Panc1 (cell line): ENCODE measurements around the gene SLC36A3.

Source experiments
- POLR2AphosphoS5 ChIP-seq: IDR thresholded peaks from 2 replicates; pipeline ENCODE4 v1.6.1; 2012; ENCODE audit warnings: mild to moderate bottlenecking, low read depth, low read length, moderate library complexity
- SIN3A ChIP-seq: IDR thresholded peaks from 2 replicates; pipeline ENCODE4 v1.6.1; 2012; ENCODE audit warnings: low read depth, mild to moderate bottlenecking, low read length, moderate library complexity, borderline replicate concordance; ENCODE audit not compliant: insufficient read depth
- TCF7L2 ChIP-seq: IDR thresholded peaks from 2 replicates; pipeline ENCODE4 v1.6.1; 2011; ENCODE audit warnings: mild to moderate bottlenecking, low read depth, low read length, inconsistent platforms
- TF ChIP-seq, protein P1 (sequence below): fragments of 450-650 bp; IDR thresholded peaks from 2 replicates; pipeline ENCODE4 v1.5.1; 2017; ENCODE audit warnings: mild to moderate bottlenecking
- TF ChIP-seq, protein P2 (sequence below), 2 experiments: IDR thresholded peaks; 2 replicates each; pipeline ENCODE4 v1.6.1; 2011 to 2012; ENCODE audit warnings: low read depth in 2 of 2, control low read depth in 1 of 2, low read length in 1 of 2, mild to moderate bottlenecking in 1 of 2, moderate library complexity in 1 of 2; ENCODE audit not compliant: insufficient read depth in 1 of 2

DNA sequence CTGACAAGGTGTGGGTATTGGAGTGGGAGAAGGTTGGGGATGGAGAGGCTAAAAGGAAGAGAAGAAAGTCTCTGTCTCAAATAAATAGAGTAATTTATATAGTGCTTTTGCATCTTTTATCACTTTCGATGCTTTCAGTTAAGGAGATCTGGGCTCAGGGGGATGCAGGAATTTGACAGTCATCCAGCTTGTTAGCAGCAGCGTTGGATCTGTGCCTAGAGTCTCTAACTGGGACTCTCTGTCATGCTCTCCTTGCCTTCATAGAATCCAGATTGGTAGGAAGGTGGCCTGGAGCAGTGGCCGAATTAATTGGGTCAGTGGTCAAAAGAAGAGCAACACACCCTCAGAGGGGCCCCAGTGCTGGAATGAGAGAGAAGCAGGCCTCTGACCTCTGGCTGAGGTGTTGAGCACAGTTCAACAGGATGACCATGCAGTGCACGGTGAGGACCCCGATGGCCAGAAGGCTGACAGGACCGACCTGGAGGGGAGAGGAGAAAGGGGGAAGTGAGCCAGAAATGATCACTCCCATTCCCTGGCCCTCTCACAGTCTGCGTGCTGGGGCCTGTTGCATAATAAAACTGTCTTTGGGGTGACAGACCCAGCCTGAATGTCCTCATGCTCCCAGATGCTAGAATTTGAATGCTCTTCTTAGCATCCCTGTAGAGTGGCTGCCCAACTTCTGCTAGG, 7.6 kb downstream of the SLC36A3 start:
- TF ChIP-seq, protein P1, sequence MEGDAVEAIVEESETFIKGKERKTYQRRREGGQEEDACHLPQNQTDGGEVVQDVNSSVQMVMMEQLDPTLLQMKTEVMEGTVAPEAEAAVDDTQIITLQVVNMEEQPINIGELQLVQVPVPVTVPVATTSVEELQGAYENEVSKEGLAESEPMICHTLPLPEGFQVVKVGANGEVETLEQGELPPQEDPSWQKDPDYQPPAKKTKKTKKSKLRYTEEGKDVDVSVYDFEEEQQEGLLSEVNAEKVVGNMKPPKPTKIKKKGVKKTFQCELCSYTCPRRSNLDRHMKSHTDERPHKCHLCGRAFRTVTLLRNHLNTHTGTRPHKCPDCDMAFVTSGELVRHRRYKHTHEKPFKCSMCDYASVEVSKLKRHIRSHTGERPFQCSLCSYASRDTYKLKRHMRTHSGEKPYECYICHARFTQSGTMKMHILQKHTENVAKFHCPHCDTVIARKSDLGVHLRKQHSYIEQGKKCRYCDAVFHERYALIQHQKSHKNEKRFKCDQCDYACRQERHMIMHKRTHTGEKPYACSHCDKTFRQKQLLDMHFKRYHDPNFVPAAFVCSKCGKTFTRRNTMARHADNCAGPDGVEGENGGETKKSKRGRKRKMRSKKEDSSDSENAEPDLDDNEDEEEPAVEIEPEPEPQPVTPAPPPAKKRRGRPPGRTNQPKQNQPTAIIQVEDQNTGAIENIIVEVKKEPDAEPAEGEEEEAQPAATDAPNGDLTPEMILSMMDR: no peak
- TF ChIP-seq, protein P2, sequence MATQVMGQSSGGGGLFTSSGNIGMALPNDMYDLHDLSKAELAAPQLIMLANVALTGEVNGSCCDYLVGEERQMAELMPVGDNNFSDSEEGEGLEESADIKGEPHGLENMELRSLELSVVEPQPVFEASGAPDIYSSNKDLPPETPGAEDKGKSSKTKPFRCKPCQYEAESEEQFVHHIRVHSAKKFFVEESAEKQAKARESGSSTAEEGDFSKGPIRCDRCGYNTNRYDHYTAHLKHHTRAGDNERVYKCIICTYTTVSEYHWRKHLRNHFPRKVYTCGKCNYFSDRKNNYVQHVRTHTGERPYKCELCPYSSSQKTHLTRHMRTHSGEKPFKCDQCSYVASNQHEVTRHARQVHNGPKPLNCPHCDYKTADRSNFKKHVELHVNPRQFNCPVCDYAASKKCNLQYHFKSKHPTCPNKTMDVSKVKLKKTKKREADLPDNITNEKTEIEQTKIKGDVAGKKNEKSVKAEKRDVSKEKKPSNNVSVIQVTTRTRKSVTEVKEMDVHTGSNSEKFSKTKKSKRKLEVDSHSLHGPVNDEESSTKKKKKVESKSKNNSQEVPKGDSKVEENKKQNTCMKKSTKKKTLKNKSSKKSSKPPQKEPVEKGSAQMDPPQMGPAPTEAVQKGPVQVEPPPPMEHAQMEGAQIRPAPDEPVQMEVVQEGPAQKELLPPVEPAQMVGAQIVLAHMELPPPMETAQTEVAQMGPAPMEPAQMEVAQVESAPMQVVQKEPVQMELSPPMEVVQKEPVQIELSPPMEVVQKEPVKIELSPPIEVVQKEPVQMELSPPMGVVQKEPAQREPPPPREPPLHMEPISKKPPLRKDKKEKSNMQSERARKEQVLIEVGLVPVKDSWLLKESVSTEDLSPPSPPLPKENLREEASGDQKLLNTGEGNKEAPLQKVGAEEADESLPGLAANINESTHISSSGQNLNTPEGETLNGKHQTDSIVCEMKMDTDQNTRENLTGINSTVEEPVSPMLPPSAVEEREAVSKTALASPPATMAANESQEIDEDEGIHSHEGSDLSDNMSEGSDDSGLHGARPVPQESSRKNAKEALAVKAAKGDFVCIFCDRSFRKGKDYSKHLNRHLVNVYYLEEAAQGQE (IDR thresholded peaks at IDR 0.05; ENCODE audit: insufficient read depth in 1 of 2, low read depth in 2 of 2, low read length in 1 of 2): no peak
- TF ChIP-seq POLR2AphosphoS5: no peak
- TF ChIP-seq SIN3A: no peak
- TF ChIP-seq TCF7L2: no peak
